K562 (cell line): Measurements from ENCODE around the gene PYROXD2. TPM values are rescaled to one million over a fixed set of nuclear protein-coding genes. Genes with fewer than 3 reads are reported as not detected.

ENCODE experiments used
- ATAC-seq: fragments of 200-7000 bp; cut with Tn5 transposase; 3 replicates; pipeline ENCODE4 v1.9.1; 2020; ENCODE audit warnings: moderate library complexity
- BruUV-seq: library from RNA; stranded (reverse); fragments of 400-500 nt; replicated peaks from 2 replicates; lab custom pipeline; 2021; lab: Mats Ljungman, UMichigan
- CTCF ChIA-PET: fragments of 300-600 bp; formaldehyde crosslinking; extraction: SDS; loops from one replicate; lab custom pipeline; 2021; ENCODE audit warnings: low intra/inter-chr PET ratio; lab: Yijun Ruan, JAX
- POLR2A ChIA-PET: fragments of 300-600, 350-650 bp; sonication (Branson Sonifier 250); formaldehyde crosslinking; extraction: SDS; loops from one replicate; lab custom pipeline; 2021; ENCODE audit warnings: antibody characterized with exemption, inconsistent platforms; lab: Yijun Ruan, JAX
- DNase-seq, 4 experiments: peaks; one replicate each; pipeline versions ENCODE4 v3.0.0 to v3.0.0-alpha.2; 2011 to 2018; ENCODE audit warnings: low spot score in 3 of 4, mixed read lengths in 3 of 4; ENCODE audit errors: extremely low read depth in 1 of 4
- FAIRE-seq: peaks from 2 replicates; lab custom pipeline; 2011; peaks lifted over from hg19 to GRCh38; lab: Jason Lieb, UNC
- H2AFZ ChIP-seq: 2 replicates; pipeline ENCODE4 v1.6.0; 2011; ENCODE audit warnings: low read depth, low read length, control low read depth, inconsistent platforms
- H3K27ac ChIP-seq: fragments of 200-600 bp; 3 replicates; pipeline ENCODE4 v1.8.0; 2011; ENCODE audit warnings: low read depth, mild to moderate bottlenecking, control low read depth, inconsistent platforms, low read length, moderate library complexity, mixed read lengths; ENCODE audit errors: extremely low read depth
- H3K27me3 ChIP-seq, 2 experiments: fragments of 300-600 bp in 1 of 2; 2 replicates in 1 of 2; 3 replicates in 1 of 2; pipeline versions ENCODE4 v1.6.0 to v1.8.0; 2011; ENCODE audit warnings: inconsistent platforms in 2 of 2, low read length in 2 of 2, mild to moderate bottlenecking in 1 of 2, mixed read lengths in 1 of 2, moderate library complexity in 1 of 2; ENCODE audit not compliant: control insufficient read depth in 2 of 2, insufficient read depth in 2 of 2
- H3K36me3 ChIP-seq: fragments of 300-600 bp; 3 replicates; pipeline ENCODE4 v1.8.0; 2011; ENCODE audit warnings: mild to moderate bottlenecking, low read length, inconsistent platforms; ENCODE audit not compliant: control insufficient read depth, insufficient read depth
- H3K4me1 ChIP-seq, 2 experiments: fragments of 200-600 bp in 1 of 2; replicated peaks in 1 of 2; 2 replicates in 1 of 2; 3 replicates in 1 of 2; pipeline versions ENCODE4 v1.5.1 to v1.8.0; 2011; ENCODE audit warnings: inconsistent platforms in 2 of 2, low read length in 2 of 2, mild to moderate bottlenecking in 1 of 2, mixed read lengths in 1 of 2, moderate library complexity in 1 of 2; ENCODE audit not compliant: control insufficient read depth in 2 of 2, insufficient read depth in 2 of 2
- H3K4me2 ChIP-seq: 2 replicates; pipeline ENCODE4 v1.6.1; 2011; ENCODE audit warnings: low read length, control low read depth, inconsistent platforms, mixed read lengths; ENCODE audit not compliant: insufficient read depth
- H3K4me3 ChIP-seq: fragments of 200-600 bp; sonication (generic), shearing (Covaris generic); 2 replicates; pipeline ENCODE4 v1.5.1; 2016; ENCODE audit warnings: control low read depth, inconsistent platforms
- H3K79me2 ChIP-seq: fragments of 200-600 bp; 3 replicates; pipeline ENCODE4 v1.8.0; 2011; ENCODE audit warnings: low read length, inconsistent platforms; ENCODE audit not compliant: control insufficient read depth, insufficient read depth
- H3K9ac ChIP-seq, 2 experiments: 2 replicates each; pipeline versions ENCODE4 v1.6.0 to v1.6.1; 2011; ENCODE audit warnings: low read depth in 2 of 2, low read length in 2 of 2, control low read depth in 1 of 2, inconsistent platforms in 1 of 2, mild to moderate bottlenecking in 1 of 2, mixed read lengths in 1 of 2; ENCODE audit not compliant: insufficient read depth in 1 of 2
- H3K9me1 ChIP-seq: one replicate; pipeline ENCODE4 v1.6.0; 2011; ENCODE audit warnings: inconsistent platforms, mild to moderate bottlenecking, low read length, moderate library complexity; ENCODE audit not compliant: control insufficient read depth, insufficient read depth
- H3K9me3 ChIP-seq: replicated peaks from 2 replicates; pipeline ENCODE4 v1.5.1; 2011; ENCODE audit warnings: low read depth, low read length, inconsistent platforms; ENCODE audit not compliant: control insufficient read depth, insufficient read depth
- H4K20me1 ChIP-seq: replicated peaks from 2 replicates; pipeline ENCODE4 v1.6.1; 2011; ENCODE audit warnings: low read length, inconsistent platforms, mixed read lengths; ENCODE audit not compliant: control insufficient read depth, insufficient read depth
- PYGO2 ChIP-seq: fragments of 450-650 bp; IDR thresholded peaks from 2 replicates; pipeline ENCODE4 v1.6.1; 2016; ENCODE audit warnings: mild to moderate bottlenecking, missing genetic modification characterization, moderate library complexity, missing compliant biosample characterization
- RBBP5 ChIP-seq: fragments of 200-600 bp; sonication (generic); IDR thresholded peaks from 2 replicates; pipeline ENCODE4 v1.6.1; 2012; ENCODE audit warnings: borderline replicate concordance, mild to moderate bottlenecking, low read length, control low read depth, inconsistent platforms; ENCODE audit not compliant: insufficient read depth, poor library complexity, severe bottlenecking
- ZNF318 ChIP-seq, 2 experiments: fragments of 450-650 bp; IDR thresholded peaks; 2 replicates each; pipeline ENCODE4 v1.6.1; 2016; ENCODE audit warnings: mild to moderate bottlenecking in 2 of 2, borderline replicate concordance in 1 of 2, low read depth in 1 of 2, moderate library complexity in 1 of 2
- ZNF398 ChIP-seq: fragments of 250-450 bp; sonication (Bioruptor Pico); IDR thresholded peaks from 2 replicates; pipeline ENCODE4 v1.8.0; 2021; ENCODE audit warnings: moderate library complexity, mild to moderate bottlenecking, inconsistent platforms
- WGBS: fragments of 100-300 bp; shearing (Covaris generic); methylation state at CpG from one replicate; pipeline ENCODE4 v1.1.6; 2016; ENCODE audit warnings: low coverage, mixed read lengths; ENCODE audit not compliant: insufficient coverage; ENCODE audit errors: missing lambda C conversion rate; 5-methylcytosine and 5-hydroxymethylcytosine counted together
- in situ Hi-C: fragments of 300-500 bp; cut with MboI; formaldehyde crosslinking; loops from 4 replicates; pipeline ENCODE4 v1.15.0; 2018; ENCODE audit warnings: inconsistent platforms, mixed read lengths
- intact Hi-C: fragments of 100-400 bp; cut with micrococcal nuclease; formaldehyde crosslinking; loops from 2 replicates; pipeline ENCODE4 v1.14.2; 2022
- polyA plus RNA-seq, 8 experiments: library from polyadenylated mRNA; depleted of rRNA in 4 of 8; stranded (reverse) in 5 of 8; unstranded in 3 of 8; fragments of >200 nt; fragmentation: Nextera tagmentation in 2 of 8; fragmentation: Illumina TruSeq in 1 of 8; extraction: Ambion mirVana in 2 of 8; extraction: Trizol in 1 of 8; gene quantifications; 2 replicates each; pipeline versions ENCODE4 v1.2.1 to v1.2.3, GENCODE V29; 2011 to 2014; ENCODE audit warnings: inconsistent platforms in 1 of 8, missing spikeins in 1 of 8
- total RNA-seq, 7 experiments: library from RNA; depleted of rRNA in 6 of 7; stranded (reverse); fragments of >200 nt in 6 of 7; fragmentation: Illumina TruSeq in 2 of 7; extraction: Trizol in 2 of 7; gene quantifications; 2 replicates each; pipeline versions ENCODE4 v1.2.1 to v1.2.3, GENCODE V29; 2011 to 2021; ENCODE audit warnings: low replicate concordance in 1 of 7

PYROXD2 gene
- total and polyA plus RNA-seq, 9 of the 15 experiments (the other 6 are each of a cell fraction or from before 2014, with no cell fraction given): 0.14 to 1.4 (median 0.58) TPM

DNA sequence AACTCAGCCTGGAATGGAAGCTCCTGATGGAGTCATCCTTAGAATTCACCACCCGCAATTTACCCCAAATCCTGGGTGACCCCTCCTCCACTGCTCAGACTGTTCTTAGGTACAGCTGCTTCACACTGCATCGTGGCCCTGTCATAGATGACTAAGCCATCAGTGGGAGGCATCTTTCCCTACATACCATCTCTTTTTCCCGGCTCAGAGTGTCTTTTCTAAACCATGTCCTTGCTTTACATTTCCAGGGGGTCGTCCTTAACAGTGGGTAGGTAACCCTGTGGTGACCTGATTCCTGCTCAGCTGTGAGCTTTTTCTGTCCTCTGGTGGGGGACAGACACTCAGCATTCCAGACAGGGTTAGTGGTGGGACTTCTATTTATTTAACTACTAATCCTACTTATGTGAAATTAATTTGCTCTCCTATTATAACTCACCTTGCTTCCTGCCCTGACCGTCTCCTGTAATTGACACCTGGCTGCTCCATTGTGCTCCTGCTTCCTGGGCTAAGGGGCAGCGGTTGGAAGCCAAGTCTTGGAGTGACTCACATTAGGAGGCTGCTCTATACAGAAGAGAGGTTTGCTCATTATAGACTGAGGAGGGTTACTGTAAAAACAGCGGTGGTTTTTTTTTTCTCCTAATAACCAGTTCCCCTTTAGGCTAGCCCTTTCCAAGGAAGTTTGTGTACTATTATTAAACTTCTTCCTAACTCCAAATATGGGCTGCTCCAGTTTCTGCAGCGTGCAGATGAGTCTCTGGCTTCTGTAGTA, 40.6 kb downstream of the PYROXD2 start:
- Histone ChIP-seq H3K4me3 (no peak overlapping the region), H3K9me1 (no peaks in the 10 kb centered on the region), H3K27ac (no peak overlapping the region), H3K79me2 (no peaks in the 10 kb centered on the region), H4K20me1 (no peaks in the 10 kb centered on the region), H2AFZ (no peak overlapping the region), H3K27me3 (peaks cover 15 to 37% of the 10 kb centered on the region in 2 experiments; a peak in 4 of 5 replicates), H3K9me3 (no peaks in the 10 kb centered on the region), H3K4me2 (no peak overlapping the region), H3K4me1 (no peaks in the 10 kb centered on the region), H3K9ac (no peak overlapping the region), H3K36me3 (no peaks in the 10 kb centered on the region)
- TF ChIP-seq ZNF398 (CRISPR knock-in tag) (no peak), PYGO2 (no peak), RBBP5 (no peak), ZNF318 (IDR thresholded peaks at IDR 0.05; ENCODE audit: borderline replicate concordance in 1 of 2, low read depth in 1 of 2) (no peak)
- WGBS: 1% methylated on average over 8 of the region's 8 CpGs
- ATAC-seq: no peak
- no peak for DNase-seq
- intact Hi-C loops (no loop called here), in situ Hi-C loops (no loop called here)
- POLR2A ChIA-PET: interaction anchor here (1.4 kb wide), 1 partner anchor 17 kb away, joined by 3 read pairs; no protein-coding TSS in a partner anchor
- no peak for FAIRE-seq
- CTCF ChIA-PET: no interaction called here
- BruUV-seq: no TSS peak
